Activated naive CD4-positive, alpha-beta T cell treated with anti-CD3 and anti-CD28 coated beads, Interleukin-2, amount 50 U/mL, for 72 hours (primary cell): ENCODE measurements around the gene STK32C. TPM values are rescaled to one million over a fixed set of nuclear protein-coding genes. Genes with fewer than 3 reads are reported as not detected.

Source experiments
- ATAC-seq, 2 donors: fragments of 150-1000 bp; cut with Tn5 transposase; 2 replicates each; pipeline ENCODE4 v1.10.0; 2021; ENCODE audit warnings: mild to moderate bottlenecking in 2 of 2, moderate library complexity in 2 of 2
- DNase-seq, 2 donors: peaks; one replicate each; pipeline ENCODE4 v3.0.0; 2021 to 2022; ENCODE audit warnings: low spot score in 2 of 2
- H3K27ac Mint-ChIP-seq, 2 donors: one replicate each; pipeline ENCODE4 v1.8.0; 2022; ENCODE audit warnings: mild to moderate bottlenecking in 2 of 2, mixed read lengths in 2 of 2
- H3K36me3 Mint-ChIP-seq, 2 donors: one replicate each; pipeline ENCODE4 v1.8.0; 2022; ENCODE audit warnings: mixed read lengths in 2 of 2
- H3K9me3 Mint-ChIP-seq, 2 donors: one replicate each; pipeline ENCODE4 v1.8.0; 2022; ENCODE audit warnings: mixed read lengths in 2 of 2
- total RNA-seq, 2 donors: library from RNA; stranded (reverse); gene quantifications; one replicate each; pipeline ENCODE4 v1.2.3, GENCODE V29; 2022

STK32C gene
- total RNA-seq, 2 donors from 2014 or later = 14.5 to 25.5 TPM

DNA sequence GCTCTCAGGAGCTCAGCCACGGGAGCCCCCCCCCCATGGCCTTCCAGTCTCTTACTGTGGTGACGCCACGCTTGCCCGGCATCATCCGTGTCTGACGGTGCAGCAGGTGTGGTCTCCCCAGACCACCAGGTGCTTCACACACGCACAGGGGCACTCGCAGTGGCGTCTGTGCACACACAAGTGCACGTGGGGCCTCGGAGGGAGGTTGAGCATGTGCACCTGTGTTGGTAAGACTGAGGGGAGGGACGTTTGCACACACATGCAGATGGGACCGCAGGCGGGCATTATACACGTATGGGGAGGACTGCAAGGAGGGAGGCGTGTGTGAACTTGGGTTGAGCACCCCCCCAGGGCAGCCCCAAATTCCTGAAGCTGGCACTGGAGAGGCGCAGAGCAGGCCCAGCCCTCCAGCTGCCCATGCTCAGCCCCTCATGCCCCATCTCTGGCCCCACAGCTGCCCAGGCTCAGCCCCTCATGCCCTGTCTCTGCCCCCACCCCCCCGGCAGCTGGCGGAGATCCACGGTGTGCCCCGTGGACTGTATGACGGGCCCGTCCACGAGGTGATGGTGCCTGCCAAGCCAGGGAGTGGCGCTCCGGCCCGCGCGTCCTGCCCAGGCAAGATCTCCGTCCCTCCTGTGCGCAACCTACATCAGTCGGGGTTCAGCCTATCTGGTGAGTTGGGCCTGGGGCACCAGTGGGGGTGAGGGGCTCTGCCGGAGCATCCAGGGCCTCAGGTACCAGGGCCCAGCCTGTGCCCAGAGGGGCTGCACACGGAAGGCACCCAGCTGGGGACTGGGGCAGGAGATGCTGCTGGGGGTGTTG is 104.3 kb downstream of the STK32C start:
- Mint-ChIP-seq H3K36me3 (no peaks in the 10 kb centered on the region), H3K9me3 (no peaks in the 10 kb centered on the region), H3K27ac (no peak overlapping the region)
- ATAC-seq (no peak), DNase-seq (no peak)

DNA sequence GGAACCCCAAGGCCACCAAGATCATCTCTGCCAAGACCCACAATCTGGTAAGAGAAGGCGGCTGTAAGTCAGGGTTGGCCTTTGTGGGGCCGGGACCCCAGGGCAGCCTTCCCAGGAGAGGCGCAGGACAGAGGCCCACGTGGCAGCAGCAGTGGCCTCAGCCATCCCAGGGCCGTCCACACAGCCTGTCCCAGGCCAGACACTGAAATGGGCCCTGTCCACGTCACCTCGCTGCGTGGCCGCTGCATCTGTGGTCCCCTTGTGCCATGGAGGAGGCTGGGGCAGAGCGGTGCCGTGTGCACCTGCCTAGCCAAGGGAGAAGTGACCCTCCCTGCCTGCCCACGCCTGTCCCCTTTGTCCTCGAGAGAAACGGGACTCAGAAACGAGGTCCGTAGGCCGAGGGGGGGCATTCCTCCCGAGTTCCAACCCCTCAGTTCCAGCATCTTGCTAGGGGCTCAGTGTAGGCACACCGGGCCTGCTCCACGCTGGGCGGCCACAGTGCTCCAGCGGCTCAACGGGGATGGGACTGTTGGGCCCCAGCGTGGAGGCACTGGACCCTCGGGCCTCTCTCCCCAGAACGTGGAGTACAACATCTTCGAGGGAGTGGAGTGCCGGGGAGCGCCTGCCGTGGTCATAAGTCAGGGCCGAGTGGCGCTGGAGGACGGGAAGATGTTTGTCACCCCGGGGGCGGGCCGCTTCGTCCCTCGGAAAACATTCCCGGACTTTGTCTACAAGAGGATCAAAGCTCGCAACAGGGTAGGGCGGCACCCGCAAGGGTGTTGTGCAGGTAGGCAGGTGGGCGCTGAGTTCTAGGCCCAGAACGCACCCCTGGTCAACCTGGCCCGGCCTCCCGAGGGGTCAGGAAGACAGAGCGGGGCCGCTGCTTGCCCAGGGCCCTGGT is 105.4 kb downstream of the STK32C start:
- H3K27ac Mint-ChIP-seq = no peak overlapping the region
- no peak for ATAC-seq
- no peaks in the 10 kb centered on the region for H3K36me3 Mint-ChIP-seq
- DNase-seq = no peak
- no peaks in the 10 kb centered on the region for H3K9me3 Mint-ChIP-seq

GRCh38 chr10:132201111-132201969 is 106.4 kb downstream of the STK32C start:
- Mint-ChIP-seq H3K9me3 (no peaks in the 10 kb centered on the region), H3K36me3 (no peaks in the 10 kb centered on the region), H3K27ac (no peak overlapping the region)
- no peak for ATAC-seq
- no peak for DNase-seq

DNA sequence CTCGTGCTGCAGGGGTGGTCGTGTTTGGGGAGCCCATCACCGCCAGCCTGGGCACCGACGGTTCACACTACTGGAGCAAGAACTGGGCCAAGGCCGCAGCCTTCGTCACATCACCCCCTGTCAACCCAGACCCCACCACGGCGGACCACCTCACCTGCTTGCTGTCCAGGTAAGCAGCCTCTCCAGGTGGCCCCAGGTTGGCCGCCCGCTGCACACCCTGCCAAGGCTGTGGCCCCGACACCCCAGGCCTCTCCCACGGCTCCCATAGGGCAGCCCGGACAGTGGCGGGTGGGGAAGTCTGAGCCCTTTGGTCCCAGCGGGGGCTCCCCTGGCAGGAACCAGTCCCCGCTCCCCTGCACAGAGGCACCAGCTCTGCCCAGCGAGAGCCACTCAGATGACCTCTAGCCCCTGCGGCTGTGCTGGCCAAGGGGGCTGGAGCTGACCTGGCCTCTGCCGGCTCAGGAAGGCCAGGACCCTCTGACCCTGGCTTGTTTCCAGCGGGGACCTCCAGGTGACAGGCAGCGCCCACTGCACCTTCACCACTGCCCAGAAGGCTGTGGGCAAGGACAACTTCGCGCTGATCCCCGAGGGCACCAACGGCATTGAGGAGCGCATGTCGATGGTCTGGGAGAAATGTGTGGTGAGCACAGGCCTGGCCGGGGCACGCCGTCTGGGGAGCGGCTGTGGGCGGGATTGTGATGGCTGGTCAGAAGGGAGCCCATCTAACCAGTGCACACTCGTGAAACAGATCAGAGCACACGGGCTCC is 107.2 kb downstream of the STK32C start:
- H3K36me3 Mint-ChIP-seq = no peaks in the 10 kb centered on the region
- no peak for ATAC-seq
- no peak overlapping the region for H3K27ac Mint-ChIP-seq
- H3K9me3 Mint-ChIP-seq = no peaks in the 10 kb centered on the region
- no peak for DNase-seq

- H3K9me3 Mint-ChIP-seq = no peaks in the 10 kb centered on the region
- ATAC-seq (no peak), DNase-seq (no peak)
- H3K27ac Mint-ChIP-seq = no peak overlapping the region
- H3K36me3 Mint-ChIP-seq = no peaks in the 10 kb centered on the region
These were observed 107.9 kb downstream of the STK32C start for GRCh38 chr10:132199854-132200311.

DNA sequence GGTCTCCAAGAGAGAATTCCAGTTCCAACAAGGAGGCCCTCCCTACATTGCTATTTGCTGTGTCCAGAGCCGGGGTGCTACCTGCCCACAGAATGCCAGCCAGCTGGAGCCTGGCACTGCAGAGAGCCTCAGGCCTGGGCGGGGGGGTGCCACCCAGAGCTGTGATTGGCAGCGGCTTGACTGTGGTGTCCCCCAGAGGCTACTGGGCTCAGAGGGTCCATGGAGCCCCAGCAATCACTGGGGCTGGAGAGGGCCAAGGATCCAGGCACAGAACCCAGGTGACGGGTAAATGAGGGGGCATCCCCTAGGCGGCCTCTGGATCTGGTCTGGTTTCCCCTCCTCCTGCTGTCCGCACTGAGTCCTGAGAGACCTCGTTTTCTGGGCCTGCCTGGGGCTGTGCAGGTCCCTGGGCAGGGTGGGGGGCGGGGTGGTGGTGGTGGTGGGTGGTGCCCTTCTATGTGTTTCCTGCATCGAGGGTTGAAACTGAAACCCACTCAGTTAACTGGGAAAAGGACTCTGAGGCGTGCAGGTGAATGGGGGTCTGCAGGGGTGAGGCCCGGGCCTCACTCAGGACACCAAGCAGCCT is 108.4 kb downstream of the STK32C start:
- no peak overlapping the region for H3K27ac Mint-ChIP-seq
- H3K9me3 Mint-ChIP-seq = no peaks in the 10 kb centered on the region
- H3K36me3 Mint-ChIP-seq = no peaks in the 10 kb centered on the region
- DNase-seq (no peak), ATAC-seq (no peak)

GRCh38 chr10:132198381-132199181 is 109.2 kb downstream of the STK32C start:
- DNase-seq (no peak), ATAC-seq (no peak)
- Mint-ChIP-seq H3K27ac (no peak overlapping the region), H3K36me3 (no peaks in the 10 kb centered on the region), H3K9me3 (no peaks in the 10 kb centered on the region)

- no peaks in the 10 kb centered on the region for H3K9me3 Mint-ChIP-seq
- no peaks in the 10 kb centered on the region for H3K36me3 Mint-ChIP-seq
- no peak for DNase-seq
- ATAC-seq = no peak
- no peak overlapping the region for H3K27ac Mint-ChIP-seq
These were observed 109.7 kb downstream of the STK32C start for GRCh38 chr10:132198068-132198370.

- no peak for ATAC-seq
- H3K9me3 Mint-ChIP-seq = no peaks in the 10 kb centered on the region
- no peak for DNase-seq
- peaks cover 0 to 5% of the 10 kb centered on the region in 2 donors for H3K36me3 Mint-ChIP-seq
- no peak overlapping the region for H3K27ac Mint-ChIP-seq
These were observed 110.3 kb downstream of the STK32C start for GRCh38 chr10:132197271-132198067.

DNA sequence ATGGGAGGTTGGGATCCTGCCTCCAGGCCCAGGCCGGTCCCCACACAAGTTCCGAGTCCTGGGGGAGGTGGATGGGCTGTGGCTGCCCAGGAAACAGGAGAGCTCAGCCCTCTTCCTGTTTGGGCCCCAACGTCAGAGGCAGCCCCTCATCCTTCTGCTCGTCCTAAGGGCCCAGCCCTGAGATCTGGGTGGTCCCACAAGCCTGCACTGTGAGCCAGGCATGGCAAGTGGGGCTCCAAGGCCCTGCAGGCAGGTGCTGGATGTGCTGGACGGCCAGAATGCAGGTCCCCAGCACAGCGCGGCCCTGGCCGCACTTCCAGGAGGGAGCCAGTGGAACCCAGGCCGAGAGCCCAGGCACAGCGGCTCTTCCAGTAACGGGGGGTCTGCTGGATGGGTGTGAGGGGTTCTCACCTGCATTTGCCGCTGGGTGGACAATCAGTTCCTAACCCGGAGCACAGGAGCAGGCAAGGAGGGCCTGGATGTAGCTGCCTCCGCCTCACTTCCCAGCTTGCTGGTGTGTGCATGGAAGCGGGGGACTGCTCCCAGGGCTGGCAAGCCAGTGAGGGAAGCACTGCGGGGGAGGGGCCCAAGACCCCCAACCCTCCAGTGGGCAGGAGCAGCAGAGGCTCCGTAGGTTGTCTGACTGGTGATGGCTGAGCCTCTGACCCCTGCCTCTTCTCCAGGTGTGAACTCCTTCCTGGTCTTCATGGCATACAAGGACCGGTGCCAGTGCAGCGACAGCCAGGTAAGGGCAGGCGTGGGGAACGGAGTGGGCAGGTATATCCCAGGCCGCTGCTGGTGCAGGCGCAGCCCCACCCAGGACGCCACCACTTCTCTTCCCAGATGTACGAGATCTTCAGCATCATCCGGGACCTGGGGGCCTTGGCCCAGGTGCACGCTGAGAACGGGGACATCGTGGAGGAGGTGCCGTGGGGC is 111.3 kb downstream of the STK32C start:
- Mint-ChIP-seq H3K36me3 (peaks cover 0 to 6% of the 10 kb centered on the region in 2 donors), H3K9me3 (no peaks in the 10 kb centered on the region)

DNA sequence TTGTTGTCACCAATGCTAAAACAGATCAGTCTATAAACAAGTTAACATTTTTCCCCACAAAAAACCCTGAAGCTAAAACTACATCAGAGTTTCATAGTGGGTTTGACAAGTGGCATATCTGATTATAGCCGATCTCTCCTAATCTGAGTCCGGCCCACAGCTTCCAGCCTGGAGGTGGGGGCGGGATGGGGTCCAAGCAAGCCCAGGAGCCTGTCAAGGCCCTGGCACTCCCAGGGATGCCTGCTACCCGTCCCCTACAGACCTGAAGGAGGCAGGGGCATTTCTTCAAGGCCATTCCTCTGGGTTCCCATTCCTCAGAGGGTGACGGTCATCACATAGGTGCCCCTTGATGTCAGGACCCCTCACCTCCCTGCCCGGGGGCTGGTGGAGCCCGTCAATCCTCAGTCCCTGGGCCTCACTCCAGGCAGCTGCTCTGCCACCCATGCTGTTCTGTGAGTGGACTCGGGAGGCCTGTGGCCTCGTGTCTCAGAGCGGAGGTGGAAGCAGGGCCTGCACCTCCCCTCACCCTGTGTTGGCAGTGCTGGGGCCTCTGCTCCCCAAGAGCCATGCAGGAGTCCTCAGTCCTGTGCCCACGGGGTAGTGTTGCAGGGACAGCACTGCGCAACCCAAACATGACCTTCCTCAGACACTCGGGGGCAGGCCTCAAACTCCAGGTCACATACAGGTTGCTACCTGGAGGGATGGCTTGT is 112.2 kb downstream of the STK32C start:
- no peak for DNase-seq
- no peak for ATAC-seq
- peaks cover 0 to 3% of the 10 kb centered on the region in 2 donors for H3K9me3 Mint-ChIP-seq
- H3K27ac Mint-ChIP-seq = no peak overlapping the region
- H3K36me3 Mint-ChIP-seq = peaks cover 0 to 15% of the 10 kb centered on the region in 2 donors

More for the DNA sequence above, 111.3 kb downstream of the STK32C start:
- no peak for DNase-seq
- ATAC-seq = no peak
- H3K27ac Mint-ChIP-seq = no peak overlapping the region

DNA sequence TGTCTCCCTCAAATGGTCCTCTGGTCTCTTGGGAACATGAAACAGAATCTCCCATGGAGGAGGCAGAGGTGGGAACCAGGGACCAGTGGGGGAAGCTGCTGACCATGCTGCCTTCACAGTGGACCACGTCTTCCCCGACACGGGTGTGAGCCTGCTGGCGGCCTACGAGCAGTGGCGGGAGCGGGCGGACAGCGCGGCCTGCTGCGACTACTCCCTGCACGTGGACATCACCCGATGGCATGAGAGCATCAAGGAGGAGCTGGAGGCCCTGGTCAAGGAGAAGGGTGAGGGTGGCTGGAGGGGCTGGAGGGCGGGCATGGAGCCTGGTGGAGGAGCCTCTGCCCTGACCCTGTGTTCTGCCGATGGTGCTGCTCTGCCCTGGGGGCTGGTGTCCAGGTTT is 113.0 kb downstream of the STK32C start:
- no peak for DNase-seq
- no peak for ATAC-seq
- peaks cover 0 to 3% of the 10 kb centered on the region in 2 donors for H3K9me3 Mint-ChIP-seq
- peaks cover 0 to 23% of the 10 kb centered on the region in 2 donors for H3K36me3 Mint-ChIP-seq
- H3K27ac Mint-ChIP-seq = no peak overlapping the region
